Measurements from ENCODE around the gene SATB2. TPM values are rescaled to one million over a fixed set of nuclear protein-coding genes. Genes with fewer than 3 reads are reported as not detected.

SATB2 gene
- polyA plus RNA-seq, 1 of the 3 experiments (the other 2 are of a cell fraction) = 0.13 TPM

GRCh38 chr2:199364153-199364552, 93.6 kb downstream of the SATB2 start:
- no peak overlapping the region for H2AFZ ChIP-seq (ENCODE audit: low read depth)
- 10% methylated on average over 3 of the region's 3 CpGs for WGBS (ENCODE audit: low lambda C conversion rate)
- ChIA-PET POLR2A (no interaction called here), CTCF (no interaction called here)
- no peaks in the 10 kb centered on the region for H3K4me1 ChIP-seq (ENCODE audit: control insufficient read depth in 1 of 2, insufficient read depth in 2 of 2, low read depth in 1 of 2, low read length in 1 of 2)
- no peak overlapping the region for H3K9ac ChIP-seq
- no peaks in the 10 kb centered on the region; the same call in 1 of the 2 replicates for H3K27me3 ChIP-seq (ENCODE audit: insufficient read depth)
- H3K9me2 ChIP-seq = no peaks in the 10 kb centered on the region
- H3K4me2 ChIP-seq = no peak overlapping the region
- no peak for DNase-seq
- H3F3A ChIP-seq (replicated peaks; ENCODE audit: insufficient read depth) = no peaks in the 10 kb centered on the region
- H3K9me3 ChIP-seq = no peaks in the 10 kb centered on the region
- no peaks in the 10 kb centered on the region for H3K79me2 ChIP-seq (ENCODE audit: insufficient read depth)
- no peaks in the 10 kb centered on the region for H3K36me3 ChIP-seq (replicated peaks in 1 of 2; ENCODE audit: control insufficient read depth in 1 of 2, insufficient read depth in 2 of 2, low read length in 1 of 2)
- no peak overlapping the region for H3K27ac ChIP-seq (ENCODE audit: low read depth in 2 of 2, low read length in 1 of 2)
- H3K4me3 ChIP-seq (ENCODE audit: low read depth in 2 of 2, low read length in 1 of 2) = no peak overlapping the region
- H4K20me1 ChIP-seq (ENCODE audit: insufficient read depth) = no peaks in the 10 kb centered on the region
- TF ChIP-seq TCF12 (IDR thresholded peaks at IDR 0.05) (no peak), USF2 (IDR thresholded peaks at IDR 0.05; ENCODE audit: borderline replicate concordance, low read depth, low read length) (no peak), IRF3 (IDR thresholded peaks at IDR 0.05; ENCODE audit: low read depth, low read length) (no peak), MXI1 (IDR thresholded peaks at IDR 0.05; ENCODE audit: low read depth, low read length) (no peak), GATA2 (CRISPR knock-in tag; IDR thresholded peaks at IDR 0.05) (no peak)

- WGBS (ENCODE audit: low lambda C conversion rate) = 11% methylated on average over 5 of the region's 5 CpGs
- DNase-seq = no peak
- H3K9me3 ChIP-seq = no peaks in the 10 kb centered on the region
Observed at GRCh38 chr2:199356412-199356811, 101.3 kb downstream of the SATB2 start.

More at GRCh38 chr2:199356412-199356811, 101.3 kb downstream of the SATB2 start:
- Histone ChIP-seq H3K27ac (ENCODE audit: low read depth in 2 of 2, low read length in 1 of 2) (no peak overlapping the region), H3F3A (replicated peaks; ENCODE audit: insufficient read depth) (no peaks in the 10 kb centered on the region), H3K36me3 (replicated peaks in 1 of 2; ENCODE audit: control insufficient read depth in 1 of 2, insufficient read depth in 2 of 2, low read length in 1 of 2) (no peaks in the 10 kb centered on the region), H3K9me2 (no peaks in the 10 kb centered on the region), H3K79me2 (ENCODE audit: insufficient read depth) (no peaks in the 10 kb centered on the region), H3K9ac (no peak overlapping the region), H2AFZ (ENCODE audit: low read depth) (no peak overlapping the region), H3K4me3 (ENCODE audit: low read depth in 2 of 2, low read length in 1 of 2) (no peak overlapping the region), H3K4me1 (ENCODE audit: control insufficient read depth in 1 of 2, insufficient read depth in 2 of 2, low read depth in 1 of 2, low read length in 1 of 2) (no peaks in the 10 kb centered on the region), H3K4me2 (no peak overlapping the region), H4K20me1 (ENCODE audit: insufficient read depth) (no peaks in the 10 kb centered on the region), H3K27me3 (ENCODE audit: insufficient read depth) (no peaks in the 10 kb centered on the region; the same call in 1 of the 2 replicates)
- TF ChIP-seq CTCF (IDR thresholded peaks at IDR 0.05) = no peak
- no peak for TF ChIP-seq FOSL2 (IDR thresholded peaks at IDR 0.05; ENCODE audit: borderline replicate concordance, low read depth)
- no peak for TF ChIP-seq USF1 (IDR thresholded peaks at IDR 0.05; ENCODE audit: borderline replicate concordance, low read depth)
- TF ChIP-seq SMC3 (IDR thresholded peaks at IDR 0.05; ENCODE audit: low read depth, low read length) = no peak
- TF ChIP-seq PBX3 (IDR thresholded peaks at IDR 0.05) = no peak
- ChIA-PET CTCF (no interaction called here), POLR2A (no interaction called here)
